HepG2 (cell line): ENCODE data around the gene IL11RA. TPM values are rescaled to one million over a fixed set of nuclear protein-coding genes. Genes with fewer than 3 reads are reported as not detected.
A peak's percentile ranks its signal among the peaks of the same experiment; 100 is the strongest.

Experiments used
- ARNTL ChIP-seq: sonication (generic); formaldehyde crosslinking; IDR thresholded peaks from 2 replicates; pipeline ENCODE4 v1.4.0; 2020; ENCODE audit warnings: mild to moderate bottlenecking, missing genetic modification reagents
- CEBPB ChIP-seq: IDR thresholded peaks from 2 replicates; pipeline ENCODE4 v1.6.1; 2011; ENCODE audit warnings: low read depth, low read length, improper control_type of control experiment, borderline replicate concordance
- CEBPG ChIP-seq: IDR thresholded peaks from 2 replicates; pipeline ENCODE4 v1.6.1; 2016
- CTCF ChIP-seq: sonication (generic); formaldehyde crosslinking; IDR thresholded peaks from 2 replicates; pipeline ENCODE4 v1.5.0; 2020; ENCODE audit warnings: mild to moderate bottlenecking, missing genetic modification reagents, moderate library complexity
- DPF2 ChIP-seq: sonication (generic); formaldehyde crosslinking; IDR thresholded peaks from 2 replicates; pipeline ENCODE4 v1.4.0; 2020; ENCODE audit warnings: mild to moderate bottlenecking, low read depth, missing genetic modification reagents, borderline replicate concordance
- FOXC1 ChIP-seq: sonication (generic); formaldehyde crosslinking; IDR thresholded peaks from 2 replicates; pipeline ENCODE4 v1.8.0; 2022; ENCODE audit warnings: mild to moderate bottlenecking, missing genetic modification reagents, borderline replicate concordance
- FOXO1 ChIP-seq: sonication (generic); formaldehyde crosslinking; IDR thresholded peaks from 2 replicates; pipeline ENCODE4 v1.4.0; 2020; ENCODE audit warnings: missing genetic modification reagents
- HMG20B ChIP-seq: conservative IDR thresholded peaks from 2 replicates; pipeline ENCODE4 v1.6.1; 2016; ENCODE audit warnings: missing genetic modification reagents, missing compliant biosample characterization
- HNRNPK ChIP-seq: fragments of 200-400 bp; formaldehyde crosslinking; IDR thresholded peaks from 2 replicates; pipeline ENCODE4 v1.6.1; 2018; ENCODE audit warnings: low read length, low read depth, moderate library complexity, mild to moderate bottlenecking; ENCODE audit not compliant: poor library complexity, severe bottlenecking
- HOXA5 ChIP-seq: sonication (generic); formaldehyde crosslinking; IDR thresholded peaks from 2 replicates; pipeline ENCODE4 v1.4.0; 2020; ENCODE audit warnings: missing genetic modification reagents
- ISX ChIP-seq: sonication (generic); formaldehyde crosslinking; conservative IDR thresholded peaks from 2 replicates; pipeline ENCODE4 v1.5.0; 2020; ENCODE audit warnings: missing genetic modification reagents
- KAT2B ChIP-seq: fragments of 150-350 bp; IDR thresholded peaks from 2 replicates; pipeline ENCODE4 v1.6.1; 2014; ENCODE audit warnings: low read depth, low read length, borderline replicate concordance
- PAF1 ChIP-seq: IDR thresholded peaks from 2 replicates; pipeline ENCODE4 v1.6.1; 2016; ENCODE audit warnings: missing genetic modification reagents, missing compliant biosample characterization
- PITX1 ChIP-seq: sonication (generic); formaldehyde crosslinking; IDR thresholded peaks from 2 replicates; pipeline ENCODE4 v1.5.1; 2020; ENCODE audit warnings: mild to moderate bottlenecking, missing genetic modification reagents
- REXO4 ChIP-seq: sonication (generic); formaldehyde crosslinking; IDR thresholded peaks from 2 replicates; pipeline ENCODE4 v1.8.0; 2022; ENCODE audit warnings: missing genetic modification reagents, mild to moderate bottlenecking, borderline replicate concordance
- SIN3B ChIP-seq: fragments of 150-350 bp; IDR thresholded peaks from 2 replicates; pipeline ENCODE4 v1.6.1; 2014; ENCODE audit warnings: low read length
- SMC3 ChIP-seq: IDR thresholded peaks from 2 replicates; pipeline ENCODE4 v1.6.1; 2011; ENCODE audit warnings: low read length, improper control_type of control experiment
- SSRP1 ChIP-seq: IDR thresholded peaks from 2 replicates; pipeline ENCODE4 v1.6.1; 2016; ENCODE audit warnings: control low read depth
- TFE3 ChIP-seq: IDR thresholded peaks from 2 replicates; pipeline ENCODE4 v1.6.1; 2016
- U2AF2 ChIP-seq: fragments of 200-400 bp; formaldehyde crosslinking; IDR thresholded peaks from 2 replicates; pipeline ENCODE4 v1.6.1; 2017; ENCODE audit warnings: low read depth, mild to moderate bottlenecking, low read length
- ZFP36L1 ChIP-seq: sonication (generic); formaldehyde crosslinking; IDR thresholded peaks from 2 replicates; pipeline ENCODE4 v1.8.0; 2022; ENCODE audit warnings: mild to moderate bottlenecking, missing genetic modification reagents, moderate library complexity
- ZNF160 ChIP-seq: sonication (generic); formaldehyde crosslinking; IDR thresholded peaks from 2 replicates; pipeline ENCODE4 v1.8.0; 2022; ENCODE audit warnings: mild to moderate bottlenecking, inconsistent platforms, missing genetic modification reagents
- ZNF253 ChIP-seq: sonication (generic); formaldehyde crosslinking; IDR thresholded peaks from 2 replicates; pipeline ENCODE4 v1.8.0; 2022; ENCODE audit warnings: mild to moderate bottlenecking, missing genetic modification reagents, borderline replicate concordance
- ZNF296 ChIP-seq: sonication (generic); formaldehyde crosslinking; conservative IDR thresholded peaks from 2 replicates; pipeline ENCODE4 v1.5.0; 2020; ENCODE audit warnings: mild to moderate bottlenecking, missing genetic modification reagents
- ZNF30 ChIP-seq: sonication (generic); formaldehyde crosslinking; IDR thresholded peaks from 2 replicates; pipeline ENCODE4 v1.5.0; 2020; ENCODE audit warnings: mild to moderate bottlenecking, missing genetic modification reagents
- ZNF496 ChIP-seq: sonication (generic); formaldehyde crosslinking; IDR thresholded peaks from 2 replicates; pipeline ENCODE4 v1.8.1; 2023; ENCODE audit warnings: mild to moderate bottlenecking, moderate library complexity, missing genetic modification reagents; ENCODE audit not compliant: insufficient replicate concordance
- ZNF678 ChIP-seq: sonication (generic); formaldehyde crosslinking; IDR thresholded peaks from 2 replicates; pipeline ENCODE4 v1.4.0; 2020; ENCODE audit warnings: mild to moderate bottlenecking, missing genetic modification reagents
- ZSCAN5A ChIP-seq: sonication (generic); formaldehyde crosslinking; IDR thresholded peaks from 2 replicates; pipeline ENCODE4 v1.8.0; 2022; ENCODE audit warnings: mild to moderate bottlenecking, missing genetic modification reagents, borderline replicate concordance
- polyA plus RNA-seq, 8 experiments: library from polyadenylated mRNA; depleted of rRNA in 3 of 8; stranded (reverse) in 7 of 8; unstranded in 1 of 8; fragments of >200 nt; fragmentation: Illumina TruSeq in 4 of 8; extraction: Trizol in 4 of 8; gene quantifications; 2 replicates each; pipeline versions ENCODE4 v1.2.1 to v1.2.3, GENCODE V29; 2011 to 2016; ENCODE audit warnings: low read depth in 4 of 8, missing spikeins in 1 of 8, mixed read lengths in 1 of 8; ENCODE audit not compliant: insufficient read depth in 1 of 8
- total RNA-seq, 5 experiments: library from RNA; depleted of rRNA; stranded (reverse); fragments of >200 nt; fragmentation: Illumina TruSeq; extraction: Trizol; gene quantifications; 2 replicates each; pipeline ENCODE4 v1.2.3, GENCODE V29; 2016; ENCODE audit warnings: low read depth in 1 of 5

IL11RA gene
- total and polyA plus RNA-seq, 2 of the 13 experiments (the other 11 are each of a cell fraction or from before 2014, with no cell fraction given), result 2.0 to 4.2 TPM

GRCh38 chr9:34665381-34666250 is 13.6 kb downstream of the IL11RA start (continued):
- TF ChIP-seq SMC3, result no peak
- no peak for TF ChIP-seq FOXC1 (CRISPR knock-in tag)
- TF ChIP-seq ZNF678 (CRISPR knock-in tag), result no peak
- no peak for TF ChIP-seq HMG20B
- no peak for TF ChIP-seq KAT2B
- TF ChIP-seq ZNF253 (CRISPR knock-in tag), result no peak
- peak; percentile 13; the same call in 1 of the 2 replicates for TF ChIP-seq CTCF
- no peak for TF ChIP-seq ZFP36L1
- no peak for TF ChIP-seq ISX (CRISPR knock-in tag)
- TF ChIP-seq SSRP1 (CRISPR knock-in tag), result no peak
- TF ChIP-seq ZSCAN5A, result no peak
- no peak for TF ChIP-seq ZNF296 (CRISPR knock-in tag)
- TF ChIP-seq TFE3 (CRISPR knock-in tag), result no peak
- peak; percentile 12 for TF ChIP-seq HNRNPK
- 0 out of 2 replicates have a peak, but pooled peaks have one; percentile 34 for TF ChIP-seq CEBPG (CRISPR knock-in tag)
- TF ChIP-seq PAF1 (CRISPR knock-in tag), result no peak
- no peak for TF ChIP-seq ZNF160 (CRISPR knock-in tag)
- no peak for TF ChIP-seq HOXA5
- TF ChIP-seq CEBPB, result peak; percentile 73; the same call in 1 of the 2 replicates
- no peak for TF ChIP-seq REXO4
- no peak for TF ChIP-seq DPF2 (CRISPR knock-in tag)
- no peak for TF ChIP-seq ZNF496 (CRISPR knock-in tag)
- no peak for TF ChIP-seq ZNF30 (CRISPR knock-in tag)
- no peak for TF ChIP-seq PITX1 (CRISPR knock-in tag)
- no peak for TF ChIP-seq FOXO1 (CRISPR knock-in tag)
- TF ChIP-seq U2AF2, result no peak
- no peak for TF ChIP-seq SIN3B
- no peak for TF ChIP-seq ARNTL (CRISPR knock-in tag)
